Choroid plexus epithelial cell (primary cell): ENCODE measurements around the gene BBS9.

Experiments
- DNase-seq: peaks from one replicate; pipeline ENCODE4 v3.0.0-alpha.2; 2010; ENCODE audit warnings: low read depth
- H3K4me3 ChIP-seq: 2 replicates; pipeline ENCODE4 v1.5.1; 2011; ENCODE audit warnings: low read depth, mild to moderate bottlenecking, control low read depth, low read length, moderate library complexity
- CTCF ChIP-seq: conservative IDR thresholded peaks from 2 replicates; pipeline ENCODE4 v1.5.1; 2011; ENCODE audit warnings: low read depth, mild to moderate bottlenecking, control low read depth, inconsistent platforms, low read length, moderate library complexity

The BBS9 gene

GRCh38 chr7:33645104-33645503 lies 515.7 kb downstream of the BBS9 start:
- no peak for TF ChIP-seq CTCF
- no peak overlapping the region for H3K4me3 ChIP-seq
- DNase-seq = no peak

GRCh38 chr7:33646166-33646565 lies 516.8 kb downstream of the BBS9 start:
- H3K4me3 ChIP-seq = no peak overlapping the region
- no peak for TF ChIP-seq CTCF
- DNase-seq = no peak

GRCh38 chr7:33646891-33647391 lies 517.6 kb downstream of the BBS9 start:
- no peak for DNase-seq
- TF ChIP-seq CTCF = no peak

GRCh38 chr7:33649476-33650441 lies 520.4 kb downstream of the BBS9 start:
- no peak for DNase-seq
- TF ChIP-seq CTCF = no peak
- H3K4me3 ChIP-seq = no peak overlapping the region

More at GRCh38 chr7:33646891-33647391, 517.6 kb downstream of the BBS9 start:
- H3K4me3 ChIP-seq = no peak overlapping the region

GRCh38 chr7:33650828-33651227 lies 521.5 kb downstream of the BBS9 start:
- no peak for DNase-seq
- H3K4me3 ChIP-seq = no peak overlapping the region
- no peak for TF ChIP-seq CTCF

GRCh38 chr7:33651998-33652515 lies 522.7 kb downstream of the BBS9 start:
- H3K4me3 ChIP-seq = no peak overlapping the region
- TF ChIP-seq CTCF = no peak
- no peak for DNase-seq
